GM15510 (cell line): ENCODE data around the gene SIGLEC6.

ENCODE experiments used
- POLR2A ChIP-seq: IDR thresholded peaks from 3 replicates; pipeline ENCODE4 v1.6.1; 2011; ENCODE audit warnings: borderline replicate concordance; ENCODE audit not compliant: insufficient read length; ENCODE audit errors: extremely low read depth

SIGLEC6 gene

DNA sequence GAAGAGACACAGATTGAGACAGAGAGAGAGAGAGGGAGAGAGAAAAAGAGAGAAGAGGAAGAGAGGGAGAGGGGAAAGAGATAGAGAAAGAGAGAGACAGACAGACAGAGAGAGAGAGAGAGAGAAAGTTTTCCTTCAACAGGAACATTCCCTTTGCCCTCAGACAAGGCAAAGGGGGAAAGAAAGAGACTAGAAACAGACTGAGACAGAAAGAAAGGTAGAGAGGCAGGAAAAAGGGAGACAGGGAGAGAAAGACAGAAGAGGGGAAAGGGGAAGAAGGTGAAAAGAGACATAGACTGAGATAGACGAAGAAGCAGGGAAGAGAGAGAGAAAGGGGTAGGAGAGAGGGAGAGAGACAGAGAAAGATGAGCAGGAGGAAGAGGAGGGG is 21.1 kb upstream of the SIGLEC6 start:
- TF ChIP-seq POLR2A: no peak

GRCh38 chr19:51551673-51552432 is 20.4 kb upstream of the SIGLEC6 start:
- TF ChIP-seq POLR2A: no peak

DNA sequence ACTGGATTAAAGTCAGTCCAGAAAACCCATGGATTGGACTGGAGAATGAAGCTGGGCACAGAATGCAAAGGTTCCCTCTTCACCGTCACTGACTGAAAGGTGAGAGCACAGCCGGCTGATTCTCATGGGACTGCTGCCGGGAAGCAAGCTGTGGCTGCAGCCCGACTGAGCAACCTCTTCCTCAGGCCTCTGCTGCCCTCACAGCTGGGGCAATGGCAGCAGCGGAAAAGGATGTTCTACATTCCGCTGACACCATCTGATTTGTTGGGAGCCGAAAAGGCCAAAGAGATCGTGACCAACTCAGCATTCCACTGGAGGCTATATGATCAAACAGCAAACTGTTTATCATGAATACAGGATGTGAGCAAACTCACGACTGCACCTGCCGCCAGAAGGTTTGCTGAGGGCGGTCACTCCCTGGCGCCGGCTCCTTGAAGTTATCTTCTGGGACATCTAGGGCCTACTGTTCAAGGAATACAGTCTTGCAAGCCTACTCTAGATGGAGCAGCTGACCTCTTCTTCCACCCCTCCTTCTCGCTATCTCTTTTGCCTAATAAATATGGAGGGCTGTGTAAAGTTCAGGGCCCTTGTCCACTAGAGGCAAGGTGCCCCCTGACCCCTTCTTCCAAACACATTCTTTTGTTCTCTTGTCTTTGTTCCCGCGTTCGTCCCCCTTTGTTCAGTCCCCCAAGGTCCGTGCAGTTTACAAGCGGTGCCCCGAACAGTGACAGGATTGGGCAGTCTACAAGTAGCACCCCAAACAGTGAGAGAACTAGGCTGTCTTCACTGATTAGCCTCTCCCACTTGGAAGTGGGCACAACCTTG is 19.6 kb upstream of the SIGLEC6 start:
- TF ChIP-seq POLR2A: no peak

DNA sequence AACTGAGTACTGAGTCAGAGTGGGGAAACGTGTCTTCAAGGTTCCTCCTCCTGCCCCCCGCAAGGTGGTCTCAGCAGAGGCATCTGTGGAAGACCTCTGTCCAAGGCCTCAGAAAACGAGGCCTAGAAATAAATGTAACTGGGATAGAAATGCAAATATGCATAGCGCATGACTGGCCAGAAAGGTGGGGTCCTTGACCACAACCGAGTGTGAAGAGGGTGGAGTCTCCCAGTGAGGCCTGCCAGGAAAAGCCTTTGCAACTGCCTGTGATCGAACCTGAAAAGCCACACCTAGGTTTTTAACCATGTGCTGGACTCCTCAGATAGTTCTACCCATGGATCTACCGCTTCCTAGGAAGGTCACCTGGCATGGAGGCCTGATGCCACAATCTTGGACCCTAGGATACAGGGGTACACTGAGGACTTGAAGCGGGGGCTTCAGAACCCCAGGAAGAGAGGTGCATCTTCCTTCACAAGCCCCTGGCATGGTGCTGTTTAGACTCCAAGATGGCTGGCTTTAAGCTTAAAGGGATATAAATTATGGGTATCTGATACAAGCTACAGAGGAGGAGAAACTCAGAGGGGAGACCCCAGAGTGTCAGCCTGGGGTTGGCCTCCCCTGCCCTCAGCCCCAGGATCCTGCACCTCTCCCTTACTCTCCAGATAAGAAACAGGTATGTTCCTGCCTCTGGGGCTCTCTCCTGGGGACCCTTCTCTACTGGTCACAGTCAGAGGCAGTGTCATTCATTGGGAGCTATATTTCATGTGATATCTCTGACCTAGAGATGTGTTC is 18.3 kb upstream of the SIGLEC6 start:
- no peak for TF ChIP-seq POLR2A

DNA sequence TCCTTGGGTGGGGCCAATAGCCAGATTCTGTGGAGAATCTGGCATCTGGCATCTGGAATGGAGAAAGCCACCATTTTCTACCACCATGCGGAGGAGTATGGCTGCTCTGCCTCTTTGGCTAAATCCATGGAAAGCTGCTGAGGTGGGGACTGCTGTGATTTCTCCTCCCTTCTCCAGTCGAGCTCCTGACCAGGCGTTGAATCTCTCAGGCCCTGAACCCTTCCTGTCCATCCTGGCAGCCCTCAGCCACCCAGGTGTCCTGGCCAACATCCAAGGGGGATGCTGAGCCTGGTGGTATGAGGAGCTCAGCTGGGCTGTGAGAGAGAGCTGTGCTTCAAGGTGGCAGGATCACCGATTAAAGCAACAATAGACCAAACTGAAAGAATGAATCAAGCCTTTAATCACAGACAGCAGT is 17.4 kb upstream of the SIGLEC6 start:
- no peak for TF ChIP-seq POLR2A

- no peak for TF ChIP-seq POLR2A
Measured at GRCh38 chr19:51548213-51548651, 16.8 kb upstream of the SIGLEC6 start.

DNA sequence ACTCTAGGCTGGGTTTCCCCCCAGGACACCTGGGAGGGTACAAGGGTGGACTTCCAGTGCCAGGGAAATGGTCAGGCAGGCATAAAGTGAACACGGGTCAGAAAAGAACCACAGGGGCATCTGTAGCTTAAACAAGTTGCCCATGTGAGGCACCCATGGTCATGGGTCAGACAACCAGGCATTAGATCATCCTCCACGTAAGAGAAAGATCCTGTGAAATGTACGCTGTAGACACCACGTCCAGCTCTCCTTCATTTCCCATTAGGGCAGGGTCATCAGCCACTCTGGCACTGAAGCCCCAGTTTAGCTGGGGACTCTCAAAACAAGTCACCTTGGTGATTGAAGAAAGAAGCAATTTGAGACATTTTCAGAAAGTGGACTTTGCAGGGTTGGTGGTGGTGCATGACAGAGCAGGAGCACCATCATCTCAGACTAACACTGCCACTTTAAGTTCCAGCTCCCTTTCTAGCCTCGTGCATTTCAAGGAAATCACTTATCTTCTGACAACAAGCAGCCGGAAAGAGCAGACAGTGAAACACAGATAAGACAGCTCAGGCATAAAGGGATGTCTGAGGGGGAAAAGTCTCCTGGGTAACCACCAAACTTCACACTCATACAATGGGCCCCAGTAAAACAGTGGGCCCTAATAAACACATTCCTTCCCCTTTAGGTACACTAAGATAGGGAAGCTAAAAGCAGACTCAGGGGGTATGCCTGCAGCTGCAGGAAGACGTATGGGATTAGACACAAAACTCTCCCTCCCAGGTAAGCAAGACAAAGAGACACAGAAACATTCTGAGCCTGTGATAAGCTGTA is 16.1 kb upstream of the SIGLEC6 start:
- no peak for TF ChIP-seq POLR2A

DNA sequence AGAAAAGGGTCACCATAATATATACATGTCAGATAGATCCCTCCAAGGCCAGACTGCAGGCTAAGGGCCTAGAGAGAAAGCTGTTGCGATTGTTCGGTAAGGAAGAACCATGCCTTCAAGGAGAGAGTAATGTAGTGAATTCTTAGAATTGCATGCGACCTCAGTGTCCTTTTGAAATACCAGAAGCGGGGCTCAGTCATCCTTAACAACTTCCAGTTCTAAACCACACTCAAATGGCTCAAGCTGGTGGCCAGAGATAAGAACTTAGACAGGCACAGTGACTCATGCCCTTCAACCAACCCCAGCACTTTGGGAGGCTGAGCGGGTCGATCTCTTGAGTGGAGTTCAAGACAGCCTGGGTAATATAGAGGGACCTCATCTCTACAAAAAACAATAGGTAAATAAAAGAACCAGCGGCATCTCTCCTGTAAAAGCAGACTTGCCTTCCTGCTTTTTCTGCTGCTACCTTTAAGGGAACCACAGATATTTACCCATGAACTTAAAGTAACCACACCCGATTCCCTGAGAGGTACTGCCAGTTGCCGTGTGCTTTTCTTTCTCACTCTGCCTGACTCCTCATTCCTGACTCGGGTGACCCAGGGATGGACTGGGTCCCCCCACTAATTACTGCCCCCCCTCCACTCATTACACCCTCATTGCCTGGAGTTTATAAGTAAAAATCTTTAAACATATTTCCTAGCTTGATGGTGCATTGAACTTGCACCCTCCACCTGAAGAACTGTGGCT is 15.4 kb upstream of the SIGLEC6 start:
- no peak for TF ChIP-seq POLR2A

DNA sequence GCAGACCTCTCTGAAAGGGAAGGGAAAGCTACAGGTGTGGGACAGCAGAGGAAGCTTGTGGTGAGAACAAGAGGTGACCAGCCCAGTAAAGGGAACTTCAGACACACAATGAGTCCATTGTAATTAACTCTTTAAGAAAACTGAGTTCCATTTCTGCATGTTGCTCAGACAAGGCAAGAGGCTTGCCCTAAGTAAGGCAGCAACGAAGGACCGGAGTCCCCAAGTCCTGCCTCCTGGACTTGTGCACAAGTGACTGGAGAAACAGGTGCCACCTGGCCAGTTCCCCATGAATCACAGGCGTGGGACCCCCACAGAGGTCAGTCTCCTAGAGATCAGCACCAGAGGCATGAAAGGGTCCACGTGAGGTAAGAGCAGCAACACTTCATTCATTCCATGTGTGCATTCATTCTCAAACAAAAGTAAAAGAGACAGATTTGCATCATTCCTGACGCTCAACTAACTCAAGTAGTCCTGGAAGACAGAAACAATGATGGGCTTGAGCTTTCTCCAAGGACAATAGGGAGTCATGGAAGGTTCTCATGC is 14.7 kb upstream of the SIGLEC6 start:
- TF ChIP-seq POLR2A: no peak

GRCh38 chr19:51544038-51544437 is 12.6 kb upstream of the SIGLEC6 start:
- no peak for TF ChIP-seq POLR2A

DNA sequence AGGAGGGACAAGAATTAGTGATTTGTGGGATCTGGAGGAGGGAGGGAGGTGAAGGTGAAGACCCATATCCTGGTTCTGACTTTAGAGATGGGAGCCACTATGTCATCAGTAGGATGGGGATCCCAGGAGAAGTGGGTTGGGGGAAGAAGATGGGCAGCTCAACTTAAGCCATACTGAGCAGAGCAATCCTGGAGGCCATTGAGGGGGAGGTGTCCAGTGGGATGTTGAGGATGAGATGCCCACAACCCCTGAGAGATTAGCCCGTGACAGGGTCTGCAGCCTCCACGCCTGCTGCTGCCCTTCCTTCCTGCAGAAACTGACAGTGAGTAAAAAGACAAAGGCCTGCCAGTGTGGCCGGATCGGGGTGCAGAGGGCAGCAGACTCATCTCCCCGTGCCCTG is 11.2 kb upstream of the SIGLEC6 start:
- TF ChIP-seq POLR2A: no peak

DNA sequence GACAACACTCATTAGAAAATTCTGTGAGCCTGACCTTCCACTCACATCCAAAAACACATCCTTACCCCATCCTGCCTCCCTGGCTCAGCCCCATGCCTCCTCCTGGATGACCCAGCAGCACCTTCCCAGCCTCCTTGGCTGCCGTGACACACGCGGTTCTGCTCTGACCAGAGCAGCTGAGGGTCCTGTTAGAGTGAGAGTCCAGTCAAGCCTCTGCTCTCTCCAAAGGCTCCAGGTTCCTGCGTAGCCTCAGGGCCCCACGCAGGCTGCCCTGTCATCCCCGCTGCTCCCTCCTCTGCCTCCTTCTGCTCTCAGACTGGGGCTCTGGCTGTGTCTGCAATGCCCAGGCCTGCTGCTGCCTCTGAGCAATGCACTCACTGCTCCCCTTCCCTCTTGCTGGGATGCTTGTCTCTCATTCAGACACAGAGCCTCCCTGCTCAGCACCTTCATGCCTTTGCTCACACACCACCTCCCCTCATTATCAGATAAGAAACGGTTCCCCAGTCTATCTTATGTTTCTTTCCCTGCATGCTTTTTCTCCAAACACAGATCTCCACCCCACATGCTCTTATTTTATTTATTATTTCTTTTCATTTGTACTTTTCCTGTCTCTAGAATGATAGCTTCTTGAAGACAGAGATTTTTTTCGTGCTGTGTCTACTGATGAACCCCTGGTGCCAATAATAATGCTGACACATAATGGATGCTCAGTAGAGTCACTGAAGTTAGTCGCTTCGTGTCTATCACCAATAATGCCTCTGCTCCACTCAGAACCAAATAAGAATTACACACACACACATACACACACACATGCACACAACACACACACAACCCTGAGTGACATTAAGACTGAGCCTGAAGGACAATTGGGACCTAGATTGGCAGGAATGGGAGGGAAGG is 10.2 kb upstream of the SIGLEC6 start:
- no peak for TF ChIP-seq POLR2A

- TF ChIP-seq POLR2A: no peak
Measured at GRCh38 chr19:51539821-51540366, 8.4 kb upstream of the SIGLEC6 start.

- no peak for TF ChIP-seq POLR2A
Measured at GRCh38 chr19:51535535-51535934, 4.1 kb upstream of the SIGLEC6 start.
